Transverse colon (tissue), 4 donors: Measurements from ENCODE around the gene C16orf96. TPM values are rescaled to one million over a fixed set of nuclear protein-coding genes. Genes with fewer than 3 reads are reported as not detected.

ENCODE experiments used
- DNase-seq: peaks from one replicate; pipeline ENCODE4 v3.0.0-alpha.2; 2019
- H3K27ac ChIP-seq, 4 donors: fragments of 200-600 bp; sonication (generic); 2 replicates each; pipeline ENCODE4 v1.5.1; 2016 to 2018; ENCODE audit warnings: inconsistent platforms in 4 of 4
- H3K27me3 ChIP-seq: fragments of 200-600 bp; sonication (generic); 2 replicates; pipeline ENCODE4 v1.5.1; 2017; ENCODE audit warnings: inconsistent platforms
- H3K36me3 ChIP-seq, 4 donors: fragments of 200-600 bp; sonication (generic); 2 replicates each; pipeline ENCODE4 v1.5.1; 2017 to 2019; ENCODE audit warnings: inconsistent platforms in 4 of 4
- H3K4me1 ChIP-seq, 4 donors: fragments of 200-600 bp; sonication (generic); 2 replicates each; pipeline ENCODE4 v1.5.1; 2017 to 2020; ENCODE audit warnings: inconsistent platforms in 4 of 4
- H3K4me3 ChIP-seq, 4 donors: fragments of 200-600 bp; sonication (generic); 1 replicate in 1 of 4; 2 replicates in 3 of 4; pipeline versions ENCODE4 v1.5.1 to v1.6.1; 2017 to 2019; ENCODE audit warnings: inconsistent platforms in 4 of 4
- H3K9me3 ChIP-seq, 2 donors: fragments of 200-600 bp; sonication (generic); 2 replicates each; pipeline ENCODE4 v1.5.1; 2017 to 2019; ENCODE audit warnings: inconsistent platforms in 2 of 2
- EP300 ChIP-seq: sonication (generic); formaldehyde crosslinking; IDR thresholded peaks from one replicate; pipeline ENCODE4 v1.6.1; 2017; ENCODE audit warnings: antibody characterized with exemption, low read depth
- POLR2A ChIP-seq: fragments of 450-650 bp; IDR thresholded peaks from one replicate; pipeline ENCODE4 v1.6.1; 2016; ENCODE audit warnings: antibody characterized with exemption, mild to moderate bottlenecking, moderate library complexity
- POLR2AphosphoS5 ChIP-seq, 3 donors: sonication (generic); formaldehyde crosslinking; IDR thresholded peaks; one replicate each; pipeline ENCODE4 v1.6.1; 2016; ENCODE audit warnings: antibody characterized with exemption in 3 of 3
- WGBS, 2 donors: methylation state at CpG; one replicate each; pipeline ENCODE4 v1.1.5; 2018; ENCODE audit warnings: low coverage in 1 of 2; 5-methylcytosine and 5-hydroxymethylcytosine counted together
- in situ Hi-C, 4 donors: fragments of 200-750 bp; cut with MboI; loops; one replicate each; pipeline versions ENCODE4 v1.15.0 to v1.15.1; 2017; ENCODE audit warnings: low sequenced_read_pairs in 3 of 4, low pct_ligation_motif_present in 1 of 4, low pct_unique_long_range_greater_than_20kb in 1 of 4
- intact Hi-C: fragments of 100-400 bp; cut with DNase I; formaldehyde crosslinking; loops from one replicate; pipeline ENCODE4 v1.15.1; 2023; ENCODE audit warnings: low total_unique reads
- total RNA-seq, 4 donors: library from RNA; depleted of rRNA; stranded (reverse); fragments of >200 nt; gene quantifications; one replicate each; pipeline ENCODE4 v1.1.0, GENCODE V29; 2016
- TF ChIP-seq, protein P1 (sequence below), 5 experiments: fragments of 200-600 bp in 3 of 5; fragments of 450-650 bp in 2 of 5; sonication (generic) in 3 of 5; IDR thresholded peaks; 1 replicate in 2 of 5; 2 replicates in 3 of 5; pipeline ENCODE4 v1.5.1; 2016 to 2017; ENCODE audit warnings: antibody characterized with exemption in 5 of 5, inconsistent platforms in 3 of 5, mild to moderate bottlenecking in 2 of 5, moderate library complexity in 1 of 5

C16orf96 gene
- total RNA-seq, 4 donors from 2014 or later, result not detected

GRCh38 chr16:4633910-4634635 is 77.9 kb downstream of the C16orf96 start:
- no peak overlapping the region for H3K4me3 ChIP-seq
- no peaks in the 10 kb centered on the region for H3K27me3 ChIP-seq
- peaks cover 0 to 9% (median 0%) of the 10 kb centered on the region in 4 donors for H3K36me3 ChIP-seq
- no peak overlapping the region for H3K27ac ChIP-seq
- WGBS, 2 donors, result 90 to 100% methylated on average over 2 to 20 of the region's 20 CpGs
- no peak for DNase-seq
- TF ChIP-seq EP300 (no peak), POLR2A (no peak), POLR2AphosphoS5 (IDR thresholded peaks at IDR 0.05) (no peak)
- TF ChIP-seq, protein P1, sequence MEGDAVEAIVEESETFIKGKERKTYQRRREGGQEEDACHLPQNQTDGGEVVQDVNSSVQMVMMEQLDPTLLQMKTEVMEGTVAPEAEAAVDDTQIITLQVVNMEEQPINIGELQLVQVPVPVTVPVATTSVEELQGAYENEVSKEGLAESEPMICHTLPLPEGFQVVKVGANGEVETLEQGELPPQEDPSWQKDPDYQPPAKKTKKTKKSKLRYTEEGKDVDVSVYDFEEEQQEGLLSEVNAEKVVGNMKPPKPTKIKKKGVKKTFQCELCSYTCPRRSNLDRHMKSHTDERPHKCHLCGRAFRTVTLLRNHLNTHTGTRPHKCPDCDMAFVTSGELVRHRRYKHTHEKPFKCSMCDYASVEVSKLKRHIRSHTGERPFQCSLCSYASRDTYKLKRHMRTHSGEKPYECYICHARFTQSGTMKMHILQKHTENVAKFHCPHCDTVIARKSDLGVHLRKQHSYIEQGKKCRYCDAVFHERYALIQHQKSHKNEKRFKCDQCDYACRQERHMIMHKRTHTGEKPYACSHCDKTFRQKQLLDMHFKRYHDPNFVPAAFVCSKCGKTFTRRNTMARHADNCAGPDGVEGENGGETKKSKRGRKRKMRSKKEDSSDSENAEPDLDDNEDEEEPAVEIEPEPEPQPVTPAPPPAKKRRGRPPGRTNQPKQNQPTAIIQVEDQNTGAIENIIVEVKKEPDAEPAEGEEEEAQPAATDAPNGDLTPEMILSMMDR (IDR thresholded peaks at IDR 0.05), result no peak
- intact Hi-C loops, result no loop called here
- H3K4me1 ChIP-seq, result no peaks in the 10 kb centered on the region
- no peaks in the 10 kb centered on the region for H3K9me3 ChIP-seq
- in situ Hi-C loops, result no loop called here

GRCh38 chr16:4634768-4635167 is 78.6 kb downstream of the C16orf96 start:
- in situ Hi-C loops, result no loop called here
- Histone ChIP-seq H3K27me3 (no peaks in the 10 kb centered on the region), H3K9me3 (no peaks in the 10 kb centered on the region), H3K4me3 (no peak overlapping the region), H3K36me3 (peaks cover 0 to 9% (median 0%) of the 10 kb centered on the region in 4 donors), H3K27ac (no peak overlapping the region), H3K4me1 (no peaks in the 10 kb centered on the region)
- DNase-seq, result no peak
- intact Hi-C loops, result no loop called here
- 93% methylated on average over 12 of the region's 12 CpGs; no CpG with 5 or more reads in 1 of the 2 donors for WGBS, 2 donors
- TF ChIP-seq POLR2A (no peak), EP300 (no peak), POLR2AphosphoS5 (IDR thresholded peaks at IDR 0.05) (no peak)
- TF ChIP-seq, protein P1 (IDR thresholded peaks at IDR 0.05), result no peak

GRCh38 chr16:4636196-4636595 is 80.1 kb downstream of the C16orf96 start:
- no peak for TF ChIP-seq EP300
- no peak for TF ChIP-seq POLR2AphosphoS5 (IDR thresholded peaks at IDR 0.05)
- TF ChIP-seq, protein P1 (IDR thresholded peaks at IDR 0.05), result no peak
- no peak for TF ChIP-seq POLR2A
- WGBS, 2 donors, result 97 to 100% methylated on average over 1 to 12 of the region's 13 CpGs
- H3K4me1 ChIP-seq, result peaks cover 0 to 12% (median 6%) of the 10 kb centered on the region in 4 donors
- in situ Hi-C loops, result no loop called here
- H3K36me3 ChIP-seq, result peaks cover 0 to 9% (median 0%) of the 10 kb centered on the region in 4 donors
- H3K27ac ChIP-seq, result no peak overlapping the region
- no peak overlapping the region for H3K4me3 ChIP-seq
- no peaks in the 10 kb centered on the region for H3K27me3 ChIP-seq
- DNase-seq, result no peak
- H3K9me3 ChIP-seq, result no peaks in the 10 kb centered on the region
- intact Hi-C loops, result no loop called here

DNA sequence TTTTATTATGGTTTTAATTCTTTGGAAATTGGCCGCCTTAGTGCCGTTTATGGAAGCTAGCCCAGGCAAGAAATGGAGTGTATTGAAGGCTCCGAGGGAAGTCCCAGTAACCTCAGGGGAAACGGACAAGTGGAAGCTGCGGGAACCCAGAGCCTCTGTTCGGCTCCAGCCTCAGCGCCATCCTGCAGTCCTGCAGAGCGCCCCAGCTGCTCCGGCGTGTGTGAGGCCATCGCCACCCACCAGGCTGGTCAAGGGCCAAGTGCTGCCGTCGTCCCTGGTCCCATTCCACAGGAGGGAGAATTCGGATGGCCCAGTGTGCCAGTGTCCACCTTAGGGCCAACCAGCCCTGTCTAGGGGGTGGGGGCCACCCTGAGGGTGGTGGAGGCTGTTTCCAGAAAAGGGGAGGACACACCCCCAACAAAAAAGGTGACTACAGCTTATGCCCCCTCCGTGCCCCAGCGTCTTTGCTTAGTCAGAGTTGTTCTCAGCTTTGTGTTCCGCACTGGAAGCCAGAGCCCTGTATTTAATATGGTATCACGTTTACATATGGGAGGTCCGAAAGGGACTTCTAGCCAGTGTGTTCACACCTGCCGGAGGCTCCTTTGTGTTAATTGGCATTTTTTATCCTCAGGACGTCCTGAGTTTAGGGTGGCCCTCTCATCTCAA is 81.5 kb downstream of the C16orf96 start:
- TF ChIP-seq POLR2A, result no peak
- intact Hi-C loops (no loop called here), in situ Hi-C loops (no loop called here)
- Histone ChIP-seq H3K4me3 (no peak overlapping the region), H3K27ac (no peak overlapping the region), H3K36me3 (peaks cover 0 to 9% (median 0%) of the 10 kb centered on the region in 4 donors), H3K27me3 (no peaks in the 10 kb centered on the region), H3K4me1 (peaks cover 0 to 12% (median 6%) of the 10 kb centered on the region in 4 donors), H3K9me3 (no peaks in the 10 kb centered on the region)
- 83 to 90% methylated on average over 10 to 21 of the region's 21 CpGs for WGBS, 2 donors
- DNase-seq, result no peak
